GM18867 (cell line): Measurements from ENCODE around the gene DCAF11.

Source experiments
- ATAC-seq: cut with Tn5 transposase; IDR thresholded peaks from one replicate; pipeline ENCODE4 v1.9.1; 2021; ENCODE audit warnings: mild to moderate bottlenecking, moderate library complexity; ENCODE audit not compliant: unreplicated experiment

The DCAF11 gene

DNA sequence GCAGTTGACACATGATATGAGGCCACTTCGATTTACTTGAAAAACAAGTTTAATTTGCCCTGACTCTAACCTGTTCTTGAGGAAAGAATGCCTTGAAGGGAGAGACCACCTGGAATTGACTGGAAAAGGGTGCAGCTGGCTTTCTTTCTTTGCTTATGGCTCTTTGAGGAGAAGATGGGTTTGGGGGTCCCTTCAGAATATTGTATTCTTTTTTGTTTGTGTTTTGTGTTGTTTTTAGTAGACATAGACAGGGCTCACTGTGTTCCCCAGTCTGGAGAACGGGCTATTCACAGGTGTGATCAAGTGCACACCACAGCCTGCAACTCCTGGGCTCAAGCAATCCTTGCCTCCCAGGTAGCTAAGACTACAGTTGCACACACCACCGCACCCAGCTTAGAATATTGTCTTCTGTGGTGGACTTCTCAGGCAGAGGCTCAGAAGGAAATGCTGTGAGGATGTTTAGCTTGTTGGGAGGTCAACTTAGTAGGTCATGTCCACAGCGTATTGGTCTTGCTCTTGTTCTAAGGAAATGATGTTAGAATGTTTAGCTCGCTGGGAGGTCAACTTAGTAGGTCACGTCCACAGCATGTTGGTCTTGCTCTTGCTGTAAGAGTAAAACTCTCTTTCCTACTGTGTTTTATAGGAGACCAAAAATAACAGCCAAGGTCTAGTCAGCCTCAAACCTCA is 1.7 kb downstream of the DCAF11 start:
- ATAC-seq, result no peak

DNA sequence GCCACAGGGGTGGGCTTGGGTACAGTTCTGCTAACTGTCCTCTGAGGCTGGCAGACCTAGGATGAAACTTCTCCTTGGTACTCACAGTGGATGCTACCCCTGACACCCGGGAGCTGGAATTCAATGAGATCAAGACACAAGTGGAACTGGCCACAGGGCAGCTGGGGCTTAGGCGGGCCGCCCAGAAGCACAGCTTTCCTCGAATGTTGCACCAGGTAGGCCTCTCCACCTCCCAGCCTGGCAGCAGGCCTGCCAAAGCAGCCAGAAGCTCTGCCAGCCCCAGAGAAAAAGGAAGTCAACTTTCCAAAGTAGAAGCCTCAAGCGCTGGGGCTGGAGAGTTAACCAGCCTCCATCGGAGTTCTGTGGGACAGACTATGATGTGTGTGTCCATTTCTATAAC is 2.6 kb downstream of the DCAF11 start:
- ATAC-seq, result no peak

DNA sequence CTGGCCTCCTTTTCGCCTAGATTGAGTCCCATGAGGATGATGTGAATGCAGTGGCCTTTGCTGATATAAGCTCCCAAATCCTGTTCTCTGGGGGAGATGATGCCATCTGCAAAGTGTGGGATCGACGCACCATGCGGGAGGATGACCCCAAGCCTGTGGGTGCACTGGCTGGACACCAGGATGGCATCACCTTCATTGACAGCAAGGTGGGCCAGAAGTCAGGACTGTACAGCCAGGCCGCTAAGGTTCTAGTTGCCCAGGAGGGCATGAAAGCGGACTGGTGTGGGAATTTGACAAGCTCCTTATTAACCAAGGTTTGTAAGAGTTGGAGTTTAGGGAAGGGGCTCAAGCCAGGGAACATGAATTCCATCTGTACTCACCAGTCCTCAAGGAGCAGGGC is 5.1 kb downstream of the DCAF11 start:
- ATAC-seq, result no peak

DNA sequence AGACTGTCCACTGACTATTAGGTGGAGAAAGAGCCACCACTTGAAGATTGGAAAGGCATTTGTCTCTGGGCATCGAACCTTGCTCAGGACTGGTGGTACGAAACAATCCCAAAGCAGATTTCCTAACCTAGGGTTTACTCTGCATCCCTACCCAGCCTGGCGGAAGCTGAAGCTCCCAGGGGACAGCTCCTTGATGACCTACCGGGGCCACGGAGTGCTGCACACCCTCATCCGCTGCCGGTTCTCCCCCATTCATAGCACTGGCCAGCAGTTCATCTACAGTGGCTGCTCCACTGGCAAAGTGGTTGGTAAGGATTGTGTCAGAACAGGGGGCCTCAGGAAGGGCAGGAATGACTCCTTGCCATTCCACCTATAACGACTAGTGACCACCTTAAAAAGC is 6.6 kb downstream of the DCAF11 start:
- ATAC-seq, result no peak

DNA sequence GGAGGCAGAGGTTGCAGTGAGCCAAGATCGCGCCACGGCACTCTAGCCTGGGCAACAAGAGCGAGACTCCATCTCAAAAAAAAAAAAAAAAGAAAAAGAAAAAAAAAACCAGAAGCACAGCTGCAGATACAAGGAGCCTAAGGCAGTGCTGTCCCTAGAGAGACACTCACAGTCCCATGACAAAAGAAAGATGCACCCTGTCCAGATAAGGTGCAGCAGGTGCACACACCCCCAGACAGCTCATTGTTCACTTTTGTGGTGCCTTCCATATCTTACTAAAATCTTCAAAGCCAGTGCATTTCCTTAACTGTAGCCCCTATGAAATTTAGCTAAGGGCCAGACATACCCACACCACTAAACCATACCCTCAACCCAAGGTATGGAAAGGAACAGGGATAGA is 7.8 kb downstream of the DCAF11 start:
- no peak for ATAC-seq

DNA sequence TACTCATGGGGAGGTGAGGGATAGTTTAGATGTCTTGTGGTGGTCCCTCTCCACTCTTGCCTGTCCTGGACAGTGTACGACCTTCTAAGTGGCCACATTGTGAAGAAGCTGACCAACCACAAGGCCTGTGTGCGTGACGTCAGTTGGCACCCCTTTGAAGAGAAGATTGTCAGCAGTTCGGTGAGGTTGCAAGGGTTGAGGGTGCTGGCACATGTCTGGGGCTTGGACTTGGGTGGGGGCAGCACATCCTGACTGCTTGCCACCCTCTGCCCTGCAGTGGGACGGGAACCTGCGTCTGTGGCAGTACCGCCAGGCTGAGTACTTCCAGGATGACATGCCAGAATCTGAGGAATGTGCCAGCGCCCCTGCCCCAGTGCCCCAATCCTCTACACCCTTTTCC is 8.3 kb downstream of the DCAF11 start:
- no peak for ATAC-seq

DNA sequence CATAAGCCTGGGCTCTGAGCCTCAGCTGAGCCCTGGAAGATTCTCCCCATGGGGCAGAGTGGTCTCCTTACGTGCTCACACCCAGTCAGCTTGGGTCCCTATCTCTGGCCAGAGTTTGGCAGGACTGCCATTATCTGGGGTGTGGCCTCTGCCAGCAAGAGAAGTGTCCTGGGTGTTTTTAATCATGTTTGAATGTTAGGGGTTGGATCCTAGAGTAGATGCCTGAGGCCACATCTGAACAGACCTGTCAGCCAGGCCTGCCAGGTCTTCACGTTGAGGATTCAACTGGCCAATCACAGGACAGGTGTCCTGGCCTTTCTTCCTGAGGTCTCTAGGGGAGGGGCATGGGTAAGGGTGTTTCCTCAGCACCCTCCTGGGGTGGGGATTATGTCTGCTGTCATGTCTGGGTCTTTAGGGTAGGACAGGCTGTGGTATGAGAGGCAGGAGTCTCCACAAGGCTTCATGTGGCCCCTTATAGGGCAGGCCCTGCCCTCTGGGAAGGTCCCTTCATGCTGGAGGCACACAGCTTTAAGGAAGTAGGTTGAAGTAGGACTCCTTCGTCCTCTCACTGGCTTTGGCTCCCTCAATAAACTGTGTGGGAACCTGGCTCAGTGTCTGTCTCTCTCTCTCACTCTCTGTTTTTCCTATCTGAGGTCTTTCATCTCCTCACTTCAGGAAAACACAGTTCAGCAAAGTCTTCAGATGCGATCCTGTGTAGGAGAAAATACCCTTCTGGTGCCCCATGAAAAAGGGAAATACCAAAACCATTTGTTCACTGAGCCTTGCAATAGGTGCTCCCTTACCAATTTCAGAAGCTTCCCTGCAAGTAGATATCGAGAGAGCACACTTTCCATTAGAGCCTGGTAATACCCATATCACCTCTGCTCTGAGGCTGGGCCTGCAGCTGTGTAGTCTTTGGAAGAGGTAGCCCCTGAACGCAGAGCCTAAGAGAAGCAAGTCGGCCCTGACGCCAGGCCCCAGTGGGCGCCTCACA is 9.1 kb downstream of the DCAF11 start:
- ATAC-seq, result no peak

DNA sequence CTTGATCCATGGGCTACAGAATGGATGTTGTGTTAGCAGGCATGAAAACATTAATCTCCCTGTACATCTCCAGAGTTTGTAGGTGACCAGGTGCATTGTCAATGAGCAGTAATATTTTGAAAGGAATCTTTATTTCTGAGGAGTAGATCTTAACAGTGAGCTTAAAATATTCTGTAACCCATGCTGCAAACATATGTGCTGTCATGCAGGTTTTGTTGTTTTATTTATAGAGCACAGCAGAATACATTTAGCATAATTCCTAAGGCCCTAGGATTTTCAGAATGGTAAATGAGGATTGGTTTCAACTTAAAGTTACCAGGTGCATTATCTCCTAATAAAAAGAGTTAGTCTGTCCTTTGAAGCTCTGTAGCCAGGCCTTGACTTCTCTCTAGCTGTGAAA is 12.4 kb downstream of the DCAF11 start:
- ATAC-seq, result no peak

DNA sequence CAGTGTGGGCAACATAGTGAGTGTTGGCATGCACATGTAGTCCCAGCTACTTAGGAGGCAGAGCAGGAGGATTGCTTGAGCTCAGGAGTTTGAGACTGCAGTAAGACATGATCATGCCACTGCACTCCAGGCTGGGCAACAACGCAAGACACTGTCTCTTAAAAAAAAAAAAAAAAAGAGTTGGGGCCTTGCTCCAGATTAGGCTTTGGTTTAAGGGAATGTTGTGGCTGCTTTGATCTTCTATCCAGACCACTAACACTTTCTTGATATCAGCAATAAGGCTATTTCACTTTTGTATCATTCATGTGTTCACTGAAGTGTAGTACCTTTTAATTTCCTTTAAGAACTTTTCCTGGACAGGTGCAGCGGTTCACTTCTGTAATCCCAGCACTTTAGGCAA is 13.1 kb downstream of the DCAF11 start:
- no peak for ATAC-seq

DNA sequence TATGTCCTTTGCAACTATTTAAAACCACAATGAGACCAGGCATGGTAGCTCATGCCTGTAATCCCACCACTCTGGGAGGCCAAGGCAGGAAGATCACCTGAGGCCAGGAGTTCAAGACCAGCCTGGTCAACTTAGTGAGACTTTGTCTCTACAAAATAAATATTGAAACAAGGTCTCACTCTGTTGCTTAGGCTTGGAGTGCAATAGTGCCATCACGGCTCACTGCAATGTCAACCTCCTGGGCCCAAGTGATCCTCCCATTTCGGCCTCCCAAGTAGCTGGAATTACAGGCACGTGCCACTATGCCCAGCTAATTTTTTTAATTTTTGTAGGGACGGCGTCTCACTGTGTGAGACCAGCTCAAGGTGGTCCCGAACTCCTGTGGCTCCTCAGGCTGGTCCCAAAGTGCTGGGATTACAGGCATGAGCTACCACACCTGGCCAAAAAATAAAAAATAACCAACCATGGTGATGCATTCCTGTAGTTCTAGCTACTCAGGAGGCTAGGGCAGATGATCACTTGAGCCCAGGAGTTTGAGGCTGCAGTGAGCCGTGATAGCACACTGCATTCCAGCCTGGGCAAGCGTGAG is 14.9 kb downstream of the DCAF11 start:
- no peak for ATAC-seq

DNA sequence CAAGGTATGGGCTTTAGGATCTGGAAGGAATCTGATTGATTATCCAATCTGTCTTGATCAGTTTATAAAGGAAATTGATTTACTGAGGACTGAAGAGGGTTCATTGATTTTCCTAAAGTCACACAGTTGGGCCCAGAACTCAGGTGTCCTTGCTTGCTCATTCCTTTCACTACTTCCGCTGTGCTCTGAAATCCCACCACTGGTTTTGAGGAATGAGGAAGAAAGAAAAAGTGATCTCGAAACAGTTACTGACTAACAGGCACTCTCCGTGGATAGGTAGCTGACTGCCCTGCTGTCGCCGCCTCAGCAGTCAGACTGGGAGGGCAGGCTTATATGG is 15.8 kb downstream of the DCAF11 start, which contains the start of gene FITM1:
FITM1 (plus strand) TSS at position 280 of the 337 bp plus-strand sequence. CDS start 905 bp downstream, outside the sequence.
- no peak for ATAC-seq

DNA sequence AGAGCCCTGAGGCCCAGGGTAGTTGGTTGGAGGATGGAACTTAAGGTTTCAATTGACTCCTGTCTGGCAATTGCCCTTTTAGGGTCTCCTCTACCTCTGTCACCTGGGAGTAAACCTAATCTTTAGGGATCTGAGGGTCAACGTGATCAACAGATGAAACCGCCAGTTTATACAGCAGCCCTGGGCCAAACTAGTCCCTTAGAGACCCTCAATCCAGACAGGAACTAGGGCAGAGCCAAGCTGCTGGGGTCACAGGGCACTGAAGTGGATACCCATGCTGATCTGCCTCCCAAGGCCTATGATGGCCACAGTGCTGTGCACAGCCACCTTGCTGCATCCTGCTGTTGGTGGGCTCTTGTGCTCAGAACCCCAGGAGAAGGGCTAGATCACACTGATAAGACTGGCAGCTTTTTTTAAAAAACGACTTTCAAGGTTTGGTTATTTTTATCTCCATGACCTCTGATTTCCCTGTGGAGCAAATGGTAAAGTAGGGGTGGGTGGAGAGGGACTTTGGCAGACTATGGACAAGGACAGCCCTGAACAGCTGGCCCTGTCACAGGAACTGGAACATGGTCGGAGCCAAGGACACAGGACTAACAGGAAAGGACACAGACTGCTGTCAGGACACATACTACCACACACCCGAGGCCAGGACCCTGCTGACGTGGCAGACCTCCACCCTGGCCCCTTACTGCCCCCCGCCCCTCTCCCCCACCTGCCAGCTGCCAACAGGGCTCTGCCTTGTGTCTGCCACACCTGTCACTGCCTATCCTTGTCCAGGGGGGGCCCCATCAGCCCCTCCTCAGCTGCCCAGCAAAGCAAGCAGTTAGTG is 16.4 kb downstream of the DCAF11 start:
- ATAC-seq, result no peak

DNA sequence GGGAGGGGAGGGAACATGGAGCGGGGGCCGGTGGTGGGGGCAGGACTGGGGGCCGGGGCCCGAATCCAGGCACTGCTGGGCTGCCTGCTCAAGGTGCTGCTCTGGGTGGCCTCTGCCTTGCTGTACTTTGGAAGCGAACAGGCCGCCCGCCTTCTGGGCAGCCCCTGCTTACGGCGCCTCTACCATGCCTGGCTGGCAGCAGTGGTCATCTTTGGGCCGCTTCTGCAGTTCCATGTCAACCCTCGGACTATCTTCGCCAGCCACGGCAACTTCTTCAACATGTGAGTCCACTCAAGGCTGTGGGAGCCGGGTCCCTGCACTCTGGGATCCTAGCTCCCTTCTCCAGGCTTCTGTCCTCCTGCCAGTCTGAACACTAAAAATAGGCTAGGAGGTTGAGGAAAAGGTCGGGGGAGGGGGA is 17.0 kb downstream of the DCAF11 start:
- no peak for ATAC-seq

DNA sequence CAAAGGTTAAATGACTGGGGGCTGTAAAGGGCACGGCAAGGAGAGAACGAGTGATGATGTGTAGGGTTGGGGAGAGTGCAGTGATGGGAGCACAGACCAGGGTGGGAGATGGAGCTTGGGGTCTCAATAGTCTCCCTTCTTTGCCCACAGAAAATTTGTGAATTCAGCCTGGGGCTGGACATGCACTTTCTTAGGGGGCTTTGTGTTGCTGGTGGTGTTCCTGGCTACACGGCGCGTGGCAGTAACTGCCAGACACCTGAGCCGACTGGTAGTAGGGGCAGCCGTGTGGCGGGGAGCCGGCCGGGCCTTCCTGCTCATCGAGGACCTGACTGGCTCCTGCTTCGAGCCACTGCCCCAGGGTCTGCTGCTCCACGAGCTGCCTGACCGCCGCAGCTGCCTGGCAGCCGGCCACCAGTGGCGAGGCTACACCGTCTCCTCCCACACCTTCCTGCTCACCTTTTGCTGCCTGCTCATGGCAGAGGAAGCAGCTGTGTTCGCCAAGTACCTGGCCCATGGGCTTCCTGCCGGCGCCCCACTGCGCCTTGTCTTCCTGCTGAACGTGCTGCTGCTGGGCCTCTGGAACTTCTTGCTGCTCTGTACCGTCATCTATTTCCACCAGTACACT is 17.6 kb downstream of the DCAF11 start:
- no peak for ATAC-seq

DNA sequence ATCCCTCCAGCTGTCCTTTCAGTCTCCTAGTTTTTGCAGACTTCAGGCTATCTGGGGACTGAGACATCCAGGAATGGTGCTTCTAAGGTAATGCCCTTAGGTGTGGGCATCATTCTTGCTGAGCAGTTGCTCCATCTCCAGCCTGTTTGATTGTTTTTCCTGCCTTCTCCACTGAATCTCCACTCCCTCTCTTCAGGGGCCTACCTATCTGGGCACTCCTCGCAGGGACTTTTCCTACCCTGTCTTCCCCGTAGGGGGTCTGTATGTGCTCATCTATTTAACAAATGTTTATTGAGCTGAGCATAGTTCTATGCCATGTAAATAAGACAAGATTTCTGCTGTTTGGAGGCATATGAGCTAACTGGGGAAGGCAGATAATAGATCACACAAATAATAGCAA is 18.4 kb downstream of the DCAF11 start:
- ATAC-seq, result no peak

DNA sequence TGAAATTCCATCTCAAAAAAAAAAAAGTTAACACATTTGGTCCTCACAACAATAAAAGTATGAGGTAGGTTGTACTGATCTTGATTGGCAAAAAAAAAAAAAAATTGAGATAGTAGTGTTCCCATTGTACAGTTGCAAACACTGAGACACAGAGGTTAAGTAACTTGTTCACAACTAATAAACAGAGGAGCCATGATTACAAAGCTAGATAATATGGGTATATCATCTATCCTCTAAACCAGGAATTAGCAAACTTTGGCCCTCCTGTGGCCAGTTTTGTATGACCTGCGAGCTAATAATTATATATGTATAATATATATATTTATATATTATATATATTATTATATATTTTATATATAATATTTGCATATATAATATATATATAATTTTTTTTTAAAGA is 19.2 kb downstream of the DCAF11 start:
- no peak for ATAC-seq

DNA sequence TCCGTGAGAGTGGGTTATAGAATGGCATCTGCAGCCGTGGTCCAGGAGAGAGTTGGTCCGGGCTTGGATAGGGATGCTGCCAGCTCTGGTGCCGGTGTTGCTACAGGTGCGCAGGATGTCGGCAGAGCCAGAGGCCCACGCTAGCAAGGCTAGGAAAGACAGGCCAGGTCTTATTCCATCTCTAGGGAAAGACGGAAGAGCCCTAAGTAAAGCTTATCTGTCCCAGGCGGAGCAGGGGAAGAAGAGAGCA is 20.9 kb downstream of the DCAF11 start:
- peak; percentile 6 for ATAC-seq

DNA sequence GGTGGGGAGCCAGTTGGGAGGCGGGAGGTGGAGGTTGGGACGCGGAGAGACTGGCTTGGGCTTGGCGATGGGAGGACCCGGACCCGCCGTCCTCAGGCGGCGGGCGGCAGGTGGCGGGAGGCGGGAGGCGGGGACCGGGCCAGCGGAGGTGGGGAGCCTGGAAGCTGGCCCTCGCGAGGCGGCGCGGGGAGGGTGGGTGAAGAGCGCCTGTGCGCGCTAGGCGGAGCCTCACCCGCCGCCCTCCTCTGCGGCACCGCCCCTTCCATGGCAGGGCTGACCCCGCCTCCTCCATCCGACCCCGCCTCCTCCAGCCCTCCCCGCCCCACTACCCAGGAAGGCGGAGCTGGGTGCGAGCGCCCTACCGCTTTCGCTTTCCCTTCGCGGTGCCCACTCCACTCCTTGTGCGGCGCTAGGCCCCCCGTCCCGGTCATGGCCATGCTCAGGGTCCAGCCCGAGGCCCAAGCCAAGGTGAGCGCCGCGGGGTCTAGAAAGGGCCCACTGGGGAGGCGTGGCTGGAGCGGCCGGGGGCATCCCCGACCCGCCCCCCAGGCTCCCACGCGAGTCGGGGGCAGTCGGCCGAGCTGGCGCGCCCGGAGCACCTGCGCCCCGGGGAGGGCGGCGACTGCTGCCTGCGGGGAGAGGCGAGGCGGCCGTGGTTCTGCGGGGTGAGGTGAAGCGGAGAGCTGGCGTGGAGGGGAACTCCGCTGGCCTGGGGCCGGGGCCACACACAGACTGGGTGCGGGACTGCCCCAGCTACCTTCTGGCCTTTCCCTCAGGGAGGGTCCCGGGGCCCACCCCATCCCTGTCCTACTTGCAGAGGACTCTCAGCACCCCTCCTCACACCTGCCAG is 21.5 kb downstream of the DCAF11 start, which contains the start of gene PSME1:
PSME1 (plus strand) TSS at position 361 of the 850 bp plus-strand sequence; CDS start at position 430, 69 bp downstream.
- peak; percentile 84 for ATAC-seq

DNA sequence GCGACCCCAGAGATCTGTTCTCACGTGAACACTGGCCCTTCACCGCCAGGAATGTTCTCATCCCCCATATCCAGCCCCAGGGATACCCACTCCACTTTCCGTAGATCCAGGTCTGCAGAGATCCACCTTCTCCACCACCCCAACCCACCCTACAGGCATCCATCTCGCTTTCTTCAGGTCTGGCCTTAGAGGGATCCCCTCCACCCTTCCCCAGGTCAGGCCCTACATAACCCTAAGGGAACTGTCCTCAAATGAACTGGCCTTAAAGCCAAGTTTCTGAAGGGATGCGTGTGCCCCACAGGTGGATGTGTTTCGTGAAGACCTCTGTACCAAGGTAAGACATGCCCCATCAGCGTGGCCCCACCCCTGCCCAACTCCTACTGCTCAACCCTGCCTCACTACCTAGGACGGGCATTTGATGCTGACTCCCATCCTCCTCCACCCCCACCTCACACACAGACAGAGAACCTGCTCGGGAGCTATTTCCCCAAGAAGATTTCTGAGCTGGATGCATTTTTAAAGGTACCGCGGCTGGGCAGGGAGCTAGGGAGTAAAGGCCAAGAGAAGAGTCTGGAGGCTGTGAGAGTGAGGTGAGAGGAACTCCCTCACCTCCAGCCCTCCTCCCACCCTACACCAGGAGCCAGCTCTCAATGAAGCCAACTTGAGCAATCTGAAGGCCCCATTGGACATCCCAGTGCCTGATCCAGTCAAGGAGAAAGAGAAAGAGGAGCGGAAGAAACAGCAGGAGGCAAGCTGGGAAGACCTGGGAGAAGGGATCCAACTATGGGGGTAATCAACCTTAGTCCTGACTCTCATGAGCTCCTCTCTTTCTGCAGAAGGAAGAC is 22.3 kb downstream of the DCAF11 start:
- no peak for ATAC-seq
